Neural progenitor cell (in vitro differentiated cells): ENCODE data around the gene CXXC4. TPM values are rescaled to one million over a fixed set of nuclear protein-coding genes. Genes with fewer than 3 reads are reported as not detected.

Experiments
- DNase-seq: peaks from one replicate; pipeline ENCODE4 v3.0.0-alpha.2; 2016; ENCODE audit warnings: low spot score
- H2AFZ ChIP-seq: fragments of 200-600 bp; sonication (generic); replicated peaks from 2 replicates; pipeline ENCODE4 v1.6.1; 2016; ENCODE audit warnings: antibody characterized with exemption
- H3F3A ChIP-seq: fragments of 200-600 bp; sonication (generic); 2 replicates; pipeline ENCODE4 v1.6.1; 2016; ENCODE audit warnings: antibody characterized with exemption, low read depth
- H3K27ac ChIP-seq: fragments of 200-600 bp; sonication (generic); 2 replicates; pipeline ENCODE4 v1.5.1; 2016; ENCODE audit warnings: mild to moderate bottlenecking
- H3K27me3 ChIP-seq: fragments of 200-600 bp; sonication (generic); 2 replicates; pipeline ENCODE4 v1.6.1; 2016; ENCODE audit warnings: mild to moderate bottlenecking, moderate library complexity
- H3K36me3 ChIP-seq: fragments of 200-600 bp; sonication (generic); 2 replicates; pipeline ENCODE4 v1.5.1; 2016
- H3K4me1 ChIP-seq: fragments of 200-600 bp; sonication (generic); 2 replicates; pipeline ENCODE4 v1.6.1; 2016; ENCODE audit warnings: mixed run types
- H3K4me2 ChIP-seq: fragments of 200-600 bp; sonication (generic); 2 replicates; pipeline ENCODE4 v1.6.1; 2016
- H3K4me3 ChIP-seq: fragments of 200-600 bp; sonication (generic); 2 replicates; pipeline ENCODE4 v1.5.1; 2016
- H3K79me2 ChIP-seq: fragments of 200-600 bp; sonication (generic); 2 replicates; pipeline ENCODE4 v1.6.1; 2016; ENCODE audit warnings: low read depth
- H3K9ac ChIP-seq: fragments of 200-600 bp; sonication (generic); 2 replicates; pipeline ENCODE4 v1.6.1; 2016
- H3K9me3 ChIP-seq: fragments of 200-600 bp; sonication (generic); 2 replicates; pipeline ENCODE4 v1.5.1; 2016; ENCODE audit warnings: low read depth
- H4K20me1 ChIP-seq: fragments of 200-600 bp; sonication (generic); 2 replicates; pipeline ENCODE4 v1.6.1; 2016; ENCODE audit warnings: low read depth
- H3K27ac Mint-ChIP-seq: 3 replicates; pipeline ENCODE4 v1.8.0; 2021; ENCODE audit warnings: mixed read lengths
- H3K27me3 Mint-ChIP-seq: 2 replicates; pipeline ENCODE4 v1.8.0; 2022; ENCODE audit warnings: low read depth, mild to moderate bottlenecking, inconsistent platforms, moderate library complexity, mixed read lengths; ENCODE audit not compliant: insufficient read depth
- H3K36me3 Mint-ChIP-seq: 3 replicates; pipeline ENCODE4 v1.8.0; 2021; ENCODE audit warnings: mixed read lengths
- H3K4me1 Mint-ChIP-seq: 3 replicates; pipeline ENCODE4 v1.8.0; 2021; ENCODE audit warnings: mixed read lengths
- H3K4me3 Mint-ChIP-seq: 3 replicates; pipeline ENCODE4 v1.8.0; 2021; ENCODE audit warnings: mild to moderate bottlenecking, moderate library complexity, mixed read lengths
- H3K9me3 Mint-ChIP-seq: 3 replicates; pipeline ENCODE4 v1.8.0; 2020; ENCODE audit warnings: mixed read lengths
- CTCF ChIP-seq: fragments of 200-600 bp; sonication (generic); IDR thresholded peaks from 2 replicates; pipeline ENCODE4 v1.5.1; 2017; ENCODE audit warnings: antibody characterized with exemption, mild to moderate bottlenecking
- EZH2 ChIP-seq: fragments of 200-600 bp; sonication (generic); IDR thresholded peaks from 2 replicates; pipeline ENCODE4 v1.6.1; 2017; ENCODE audit warnings: antibody characterized with exemption, mild to moderate bottlenecking, moderate library complexity
- EZH2phosphoT487 ChIP-seq: fragments of 200-600 bp; sonication (generic); IDR thresholded peaks from 2 replicates; pipeline ENCODE4 v1.6.1; 2017; ENCODE audit warnings: antibody characterized with exemption
- total RNA-seq: library from RNA; depleted of rRNA; stranded (reverse); fragments of >200 nt; gene quantifications from 2 replicates; pipeline ENCODE4 v1.2.3, GENCODE V29; 2015; ENCODE audit warnings: low replicate concordance

CXXC4 gene
- total RNA-seq, 1 donor from 2014 or later, result 40.2 TPM

GRCh38 chr4:104519588-104519987, 24.9 kb upstream of the CXXC4 start:
- H3F3A ChIP-seq, result no peaks in the 10 kb centered on the region
- Mint-ChIP-seq H3K9me3 (peaks cover 5% of the 10 kb centered on the region), H3K4me1 (no peaks in the 10 kb centered on the region), H3K27me3 (no peaks in the 10 kb centered on the region), H3K4me3 (no peak overlapping the region), H3K36me3 (no peaks in the 10 kb centered on the region), H3K27ac (no peak overlapping the region)
- H3K4me1 ChIP-seq, result no peaks in the 10 kb centered on the region
- H3K27ac ChIP-seq, result no peak overlapping the region
- H3K9ac ChIP-seq, result no peak overlapping the region
- H3K36me3 ChIP-seq, result no peaks in the 10 kb centered on the region
- no peak overlapping the region for H2AFZ ChIP-seq
- no peaks in the 10 kb centered on the region for H3K9me3 ChIP-seq
- H3K79me2 ChIP-seq, result no peaks in the 10 kb centered on the region
- H3K4me2 ChIP-seq, result no peak overlapping the region
- no peak for DNase-seq
- no peaks in the 10 kb centered on the region for H3K27me3 ChIP-seq
- H3K4me3 ChIP-seq, result no peak overlapping the region
- TF ChIP-seq EZH2phosphoT487 (no peak), CTCF (no peak), EZH2 (no peak)
- H4K20me1 ChIP-seq, result no peaks in the 10 kb centered on the region

GRCh38 chr4:104516884-104517283, 22.2 kb upstream of the CXXC4 start:
- Histone ChIP-seq H3K4me1 (no peaks in the 10 kb centered on the region), H3K27me3 (no peaks in the 10 kb centered on the region), H3F3A (no peaks in the 10 kb centered on the region), H2AFZ (no peak overlapping the region), H3K4me3 (no peak overlapping the region), H3K4me2 (no peak overlapping the region), H3K27ac (no peak overlapping the region), H3K36me3 (no peaks in the 10 kb centered on the region), H3K79me2 (no peaks in the 10 kb centered on the region), H4K20me1 (no peaks in the 10 kb centered on the region), H3K9me3 (no peaks in the 10 kb centered on the region), H3K9ac (no peak overlapping the region)
- Mint-ChIP-seq H3K36me3 (no peaks in the 10 kb centered on the region), H3K4me1 (no peaks in the 10 kb centered on the region), H3K27ac (no peak overlapping the region), H3K9me3 (peaks cover 5% of the 10 kb centered on the region), H3K27me3 (no peaks in the 10 kb centered on the region), H3K4me3 (no peak overlapping the region)
- no peak for DNase-seq
- TF ChIP-seq CTCF (no peak), EZH2 (no peak), EZH2phosphoT487 (no peak)

GRCh38 chr4:104508224-104508623, 13.5 kb upstream of the CXXC4 start:
- H3K4me3 Mint-ChIP-seq, result no peak overlapping the region
- H3K27ac ChIP-seq, result no peak overlapping the region
- H3K4me3 ChIP-seq, result no peak overlapping the region
- no peak overlapping the region for H2AFZ ChIP-seq
- H3K4me2 ChIP-seq, result no peak overlapping the region
- no peaks in the 10 kb centered on the region for H3K79me2 ChIP-seq
- H3K27ac Mint-ChIP-seq, result no peak overlapping the region
- H3F3A ChIP-seq, result no peaks in the 10 kb centered on the region
- H4K20me1 ChIP-seq, result no peaks in the 10 kb centered on the region
- DNase-seq, result no peak
- H3K4me1 ChIP-seq, result no peaks in the 10 kb centered on the region
- H3K9ac ChIP-seq, result no peak overlapping the region
- no peaks in the 10 kb centered on the region for H3K27me3 ChIP-seq
- no peaks in the 10 kb centered on the region for H3K9me3 Mint-ChIP-seq
- TF ChIP-seq EZH2 (no peak), CTCF (no peak), EZH2phosphoT487 (no peak)
- H3K27me3 Mint-ChIP-seq, result no peaks in the 10 kb centered on the region
- no peaks in the 10 kb centered on the region for H3K9me3 ChIP-seq
- H3K36me3 Mint-ChIP-seq, result no peaks in the 10 kb centered on the region
- no peaks in the 10 kb centered on the region for H3K4me1 Mint-ChIP-seq
- H3K36me3 ChIP-seq, result no peaks in the 10 kb centered on the region
